ENCODE data around the gene RCE1.

DNA sequence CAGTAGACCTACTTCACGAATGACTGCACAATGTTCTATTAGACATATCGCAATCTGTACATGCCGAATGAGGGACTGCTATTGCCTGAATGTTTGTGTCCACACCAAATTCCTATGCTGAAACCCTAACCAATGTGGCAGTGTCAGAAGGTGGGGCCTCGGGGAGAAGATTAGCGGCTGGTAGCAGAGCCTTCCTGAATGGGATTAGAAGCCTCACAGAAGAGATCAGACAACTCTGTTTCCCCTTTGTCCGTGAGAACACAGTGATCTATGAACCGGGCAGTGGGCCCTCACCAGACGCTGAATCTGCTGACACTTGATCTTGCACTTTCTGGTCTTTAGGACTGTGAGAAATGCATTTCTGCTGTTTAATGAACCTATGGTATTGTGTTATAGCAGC lies 46.7 kb downstream of the RCE1 start:
- TF ChIP-seq, protein P1, sequence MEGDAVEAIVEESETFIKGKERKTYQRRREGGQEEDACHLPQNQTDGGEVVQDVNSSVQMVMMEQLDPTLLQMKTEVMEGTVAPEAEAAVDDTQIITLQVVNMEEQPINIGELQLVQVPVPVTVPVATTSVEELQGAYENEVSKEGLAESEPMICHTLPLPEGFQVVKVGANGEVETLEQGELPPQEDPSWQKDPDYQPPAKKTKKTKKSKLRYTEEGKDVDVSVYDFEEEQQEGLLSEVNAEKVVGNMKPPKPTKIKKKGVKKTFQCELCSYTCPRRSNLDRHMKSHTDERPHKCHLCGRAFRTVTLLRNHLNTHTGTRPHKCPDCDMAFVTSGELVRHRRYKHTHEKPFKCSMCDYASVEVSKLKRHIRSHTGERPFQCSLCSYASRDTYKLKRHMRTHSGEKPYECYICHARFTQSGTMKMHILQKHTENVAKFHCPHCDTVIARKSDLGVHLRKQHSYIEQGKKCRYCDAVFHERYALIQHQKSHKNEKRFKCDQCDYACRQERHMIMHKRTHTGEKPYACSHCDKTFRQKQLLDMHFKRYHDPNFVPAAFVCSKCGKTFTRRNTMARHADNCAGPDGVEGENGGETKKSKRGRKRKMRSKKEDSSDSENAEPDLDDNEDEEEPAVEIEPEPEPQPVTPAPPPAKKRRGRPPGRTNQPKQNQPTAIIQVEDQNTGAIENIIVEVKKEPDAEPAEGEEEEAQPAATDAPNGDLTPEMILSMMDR (IDR thresholded peaks at IDR 0.05; ENCODE audit: borderline replicate concordance, extremely low read depth, low read length, poor library complexity, severe bottlenecking) = no peak
- no peak for TF ChIP-seq EZH2 (IDR thresholded peaks at IDR 0.05; ENCODE audit: borderline replicate concordance, low read depth, low read length, severe bottlenecking)

Data from DND-41 (cell line).